Activated T-cell treated with anti-CD3 and anti-CD28 coated beads, Interleukin-2, amount 50 U/mL, for 1 hour (primary cell): ENCODE results near the gene JUN.

Experiments used
- DNase-seq: peaks from one replicate; pipeline ENCODE4 v3.0.0-alpha.2; 2020

Gene JUN

GRCh38 chr1:58754683-58755467, 29.0 kb downstream of the JUN start:
- no peak for DNase-seq

- DNase-seq, result no peak
These were observed 29.7 kb downstream of the JUN start for GRCh38 chr1:58754073-58754613.

GRCh38 chr1:58753431-58753866, 30.4 kb downstream of the JUN start:
- DNase-seq, result no peak

GRCh38 chr1:58749646-58750045, 34.2 kb downstream of the JUN start:
- no peak for DNase-seq

GRCh38 chr1:58748666-58749065, 35.2 kb downstream of the JUN start:
- no peak for DNase-seq

- no peak for DNase-seq
These were observed 37.1 kb downstream of the JUN start for GRCh38 chr1:58746757-58747156.

DNA sequence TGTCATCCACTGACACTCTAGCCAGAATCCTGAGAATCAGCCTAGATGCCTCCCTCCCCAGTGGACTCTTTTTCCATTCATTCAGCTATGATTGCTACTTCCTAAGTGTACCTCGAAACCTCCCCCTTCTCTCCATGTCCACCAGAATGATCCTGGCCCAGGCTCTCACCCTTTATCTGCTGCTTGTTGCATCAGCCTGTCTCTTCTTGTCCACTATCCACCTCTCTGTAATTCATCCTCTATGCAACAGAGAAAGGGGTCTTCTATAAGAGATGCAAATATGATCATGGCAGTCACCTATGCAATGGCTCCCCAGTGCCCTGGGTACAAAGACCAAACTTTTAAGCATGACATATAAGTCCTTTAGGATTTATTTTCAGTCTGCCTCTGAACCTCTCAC, 37.7 kb downstream of the JUN start:
- DNase-seq, result no peak

DNA sequence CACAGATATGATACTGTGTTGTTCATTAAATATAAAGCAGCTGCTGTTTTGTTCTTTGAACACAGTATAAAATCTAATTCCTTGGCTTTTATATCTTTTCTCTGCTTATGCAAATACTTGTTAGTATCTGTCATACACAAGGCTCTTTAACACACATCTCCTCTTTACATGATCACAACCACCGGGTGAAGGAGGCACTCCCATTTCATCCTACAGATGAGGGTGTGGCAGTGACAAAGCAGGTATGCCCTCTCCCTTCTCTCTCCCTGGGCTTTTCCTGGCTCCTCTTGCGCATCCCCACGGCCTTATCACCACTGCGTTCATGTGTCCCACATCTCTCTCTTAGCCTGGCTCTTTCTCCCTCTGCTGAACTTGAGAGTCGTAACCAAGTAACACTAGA, 38.2 kb downstream of the JUN start:
- DNase-seq, result no peak

DNA sequence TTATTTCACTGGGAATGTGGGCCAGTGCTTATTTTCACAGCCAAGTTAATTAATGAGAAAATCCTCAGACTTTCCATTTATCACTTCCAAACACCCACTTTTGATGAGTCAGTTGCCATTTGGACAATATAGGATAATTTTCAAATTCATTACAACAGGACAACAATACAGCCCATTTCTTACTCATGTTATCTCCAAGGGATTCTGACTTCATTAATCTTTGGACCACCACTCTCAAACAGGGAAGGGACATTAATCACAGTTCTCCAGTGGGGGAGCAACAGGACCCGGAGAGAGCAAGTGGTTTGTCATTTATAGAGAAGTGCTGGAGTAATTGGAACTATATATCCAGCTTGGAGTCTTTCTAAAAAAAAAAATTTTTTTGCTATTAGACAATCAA, 38.7 kb downstream of the JUN start:
- no peak for DNase-seq

DNA sequence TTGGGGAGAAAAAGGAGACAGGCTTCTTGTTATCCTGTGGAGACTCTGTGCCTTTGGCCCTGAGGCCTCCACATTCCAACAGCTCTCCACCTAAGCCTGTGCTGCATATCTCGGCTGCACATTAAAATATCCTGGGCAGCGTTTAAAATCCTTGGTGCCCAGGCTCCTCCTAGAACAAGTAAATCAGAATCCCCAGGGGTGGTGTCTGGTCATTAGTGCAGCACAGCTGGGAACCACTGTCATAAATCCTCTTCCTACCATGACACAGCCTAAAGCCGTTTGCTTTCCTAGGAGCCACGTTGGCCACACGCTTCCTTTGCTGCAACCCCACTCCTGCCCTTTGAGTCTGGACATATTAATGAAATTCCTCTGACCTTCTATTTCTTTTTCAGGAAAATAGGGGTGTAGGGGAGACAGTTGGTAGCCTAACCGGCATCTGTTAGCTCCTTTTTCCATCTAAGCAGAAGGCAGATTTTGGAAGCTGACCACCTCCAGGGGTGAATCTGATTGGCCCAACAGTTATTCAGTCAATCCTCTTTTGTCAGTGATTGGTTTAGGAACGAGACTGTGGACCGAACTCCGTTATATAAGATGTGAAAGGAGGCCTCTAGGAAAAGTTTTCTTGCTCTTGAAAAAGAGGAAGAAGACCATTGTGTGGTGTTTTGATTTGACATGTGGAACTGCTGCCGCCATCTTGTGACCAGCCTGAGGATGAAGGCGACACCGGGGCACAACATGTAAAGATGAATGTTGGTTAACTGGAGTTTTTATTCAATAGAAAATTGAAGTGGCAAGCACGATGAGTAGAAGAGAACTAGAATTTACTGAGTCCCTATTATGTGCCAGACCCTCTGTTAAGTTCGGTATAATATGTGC, 41.9 kb downstream of the JUN start:
- no peak for DNase-seq

DNA sequence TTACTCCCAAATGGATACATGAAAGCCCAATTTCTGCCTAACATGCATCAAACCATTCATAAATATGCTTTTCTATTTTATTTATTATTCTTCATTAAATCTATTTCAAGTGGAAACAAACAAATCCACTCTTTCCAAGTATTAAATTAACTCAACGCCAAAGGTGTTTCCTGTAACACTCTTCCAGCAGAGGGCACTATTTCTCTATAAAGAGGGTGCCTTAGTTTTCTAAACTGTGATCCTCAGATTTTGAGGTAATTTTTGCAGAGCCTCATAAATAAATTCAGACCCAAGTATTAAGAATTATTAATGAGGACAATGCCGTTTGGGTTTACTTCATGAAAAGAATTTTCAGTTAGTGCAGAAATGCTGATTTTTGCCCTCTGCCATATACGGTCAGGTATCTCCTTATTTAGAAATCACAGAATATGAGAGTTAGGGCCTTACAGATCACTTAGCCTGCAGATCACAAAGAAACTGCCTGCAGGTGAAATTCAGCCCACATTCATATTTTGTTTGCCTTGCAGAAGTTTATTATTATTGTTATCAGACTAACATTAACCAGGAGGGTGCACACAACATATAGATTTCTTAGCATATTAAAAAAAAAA, 43.9 kb downstream of the JUN start:
- no peak for DNase-seq

DNA sequence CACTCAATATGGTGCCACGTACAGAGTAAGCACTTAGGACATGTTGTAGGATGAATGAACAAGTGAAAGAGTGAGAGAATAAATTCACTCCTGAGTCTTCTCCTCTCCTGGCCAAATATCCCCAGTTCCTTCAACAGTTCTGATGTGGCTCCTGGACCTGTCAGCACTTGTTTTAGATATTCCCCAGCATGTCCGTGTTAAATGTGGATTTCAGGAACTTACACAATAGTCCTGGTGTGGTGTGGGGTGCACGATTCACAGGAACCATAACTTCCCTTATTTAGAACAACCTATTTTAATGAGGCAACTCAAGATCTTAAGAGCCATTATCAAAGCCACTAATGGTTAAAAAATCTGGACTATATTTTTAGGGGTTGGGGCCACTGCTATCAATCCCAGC, 45.0 kb downstream of the JUN start:
- no peak for DNase-seq

DNA sequence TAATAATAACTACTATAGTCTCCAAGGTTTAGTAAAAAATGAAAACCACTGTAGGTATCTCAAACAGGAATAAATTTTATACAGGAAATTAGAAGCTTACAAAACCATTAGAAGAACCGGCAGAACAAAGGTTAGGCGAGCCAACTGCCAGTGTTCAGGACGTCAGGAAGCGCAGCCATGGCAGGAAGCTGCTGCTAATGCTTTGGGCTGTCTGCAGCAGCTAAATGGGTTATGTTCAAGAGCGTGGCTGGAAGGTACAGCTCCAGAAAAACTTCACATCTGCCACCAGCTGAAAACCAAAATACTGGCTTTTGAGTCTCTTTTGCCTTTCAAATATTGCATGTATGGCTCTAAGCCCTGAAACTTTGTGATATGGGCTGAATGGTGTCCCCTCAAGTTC, 48.3 kb downstream of the JUN start:
- DNase-seq, result no peak

GRCh38 chr1:58734630-58735029, 49.2 kb downstream of the JUN start:
- DNase-seq, result no peak

DNA sequence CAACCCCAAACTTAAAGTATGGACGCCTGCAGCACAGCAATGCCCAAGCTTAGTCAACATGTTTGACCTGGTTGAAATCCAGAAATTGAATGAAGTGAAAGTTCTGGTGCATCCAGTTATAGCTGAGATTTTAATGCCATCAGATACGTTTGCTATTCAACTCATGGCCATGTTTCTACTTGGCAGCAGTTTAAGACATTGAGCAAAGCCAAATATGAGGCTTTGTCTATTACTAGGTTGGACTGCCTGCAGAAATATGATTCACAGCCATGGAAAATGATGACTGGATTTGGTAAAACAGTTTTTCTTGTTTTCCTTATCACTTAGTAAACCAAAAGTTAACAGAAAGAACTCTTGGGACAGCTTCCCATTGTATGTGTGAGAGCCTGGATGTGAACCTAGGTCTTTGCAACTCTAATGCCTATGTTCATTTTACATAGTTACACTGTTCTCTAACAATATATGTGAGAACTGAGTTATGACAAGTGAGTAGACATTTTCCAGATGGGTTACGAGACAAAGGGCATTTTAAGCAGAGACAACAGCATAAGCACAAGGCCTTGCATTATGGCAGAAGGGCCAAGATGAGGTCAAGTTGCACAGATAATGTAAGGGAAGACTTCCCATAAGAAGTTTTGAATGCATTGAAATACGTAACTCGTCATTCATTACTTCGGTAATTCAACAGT, 51.6 kb downstream of the JUN start:
- no peak for DNase-seq
